NCI-H2081 treated with DMSO at 0.1 percent for 48 hours (cell line): ENCODE measurements around the gene OR10G3.
"Not testable (repeated sequence)": the region's sequence is repeated elsewhere in the genome, so short reads cannot be mapped to it uniquely, and the experiment has no call there.

Source experiments
- DNase-seq: peaks from one replicate; lab custom pipeline; 2025; lab: John Stamatoyannopoulos, UW

The OR10G3 gene, protein sequence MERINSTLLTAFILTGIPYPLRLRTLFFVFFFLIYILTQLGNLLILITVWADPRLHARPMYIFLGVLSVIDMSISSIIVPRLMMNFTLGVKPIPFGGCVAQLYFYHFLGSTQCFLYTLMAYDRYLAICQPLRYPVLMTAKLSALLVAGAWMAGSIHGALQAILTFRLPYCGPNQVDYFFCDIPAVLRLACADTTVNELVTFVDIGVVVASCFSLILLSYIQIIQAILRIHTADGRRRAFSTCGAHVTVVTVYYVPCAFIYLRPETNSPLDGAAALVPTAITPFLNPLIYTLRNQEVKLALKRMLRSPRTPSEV

DNA sequence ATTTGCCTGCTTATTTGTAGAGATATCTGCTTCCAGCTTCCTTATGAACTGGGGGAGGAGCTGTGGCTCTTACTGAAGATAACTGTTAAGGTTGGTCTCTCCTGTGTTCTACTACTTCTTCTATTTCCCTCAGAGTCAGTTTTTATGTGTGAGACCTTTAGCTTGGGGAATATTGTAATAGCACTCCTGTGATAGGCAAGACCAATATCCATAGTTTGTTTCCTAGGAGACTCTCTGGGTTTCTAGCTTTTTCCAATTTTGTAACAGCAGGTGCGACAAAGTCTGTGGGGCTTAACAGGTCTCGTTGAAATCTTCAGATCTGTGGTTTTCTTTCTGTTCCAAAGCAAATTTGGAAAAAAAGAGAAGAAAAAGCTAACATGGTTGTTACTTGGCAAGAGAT lies at the start of gene OR10G3:
TSS of gene OR10G3 (minus strand) at position 101 of the 400 bp plus-strand sequence. CDS start 9,332 bp downstream, outside the sequence.
- DNase-seq: no peak

GRCh38 chr14:21626491-21627230 lies 46.8 kb upstream of the OR10G3 start:
- no peak for DNase-seq

GRCh38 chr14:21617614-21618013 lies 37.7 kb upstream of the OR10G3 start:
- DNase-seq: no peak

DNA sequence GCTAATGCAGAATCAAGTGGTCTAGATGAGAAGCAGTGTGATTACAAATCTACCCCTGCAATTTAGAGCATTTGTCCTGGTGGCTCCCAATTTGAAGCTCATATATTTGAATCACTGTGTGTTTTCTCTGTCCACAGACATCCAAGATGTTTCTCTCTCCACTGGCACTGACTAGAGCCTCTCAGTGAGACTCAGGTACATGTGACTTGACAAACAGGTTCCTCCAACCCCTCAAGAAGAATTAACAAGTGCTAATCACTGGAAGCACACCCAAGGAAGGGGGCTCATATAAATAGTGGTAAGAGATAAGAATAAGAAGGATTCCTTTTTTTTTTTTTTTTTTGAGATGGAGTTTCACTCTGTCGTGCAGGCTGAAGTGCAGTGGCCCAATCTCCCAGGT lies 34.4 kb upstream of the OR10G3 start:
- DNase-seq: no peak

DNA sequence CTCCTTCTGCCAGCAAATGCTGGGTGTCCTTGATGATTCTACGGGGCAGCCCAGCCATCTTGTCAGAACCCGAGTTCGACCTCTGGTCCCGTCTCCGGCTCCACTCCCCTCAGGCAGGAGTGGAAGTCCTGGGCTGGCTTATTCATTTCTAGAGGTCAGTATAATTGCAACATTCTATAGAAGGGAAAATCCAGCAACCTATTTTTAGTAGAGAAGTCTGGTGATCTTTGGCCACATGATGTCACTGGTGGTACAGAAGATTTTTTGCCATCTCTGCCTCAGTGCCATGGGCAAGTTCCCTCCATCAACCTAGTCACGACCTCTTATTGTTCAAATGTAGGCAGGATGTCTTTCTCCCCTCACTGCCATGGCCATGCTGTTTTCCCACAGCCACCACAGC lies 32.4 kb upstream of the OR10G3 start:
- DNase-seq: no peak

DNA sequence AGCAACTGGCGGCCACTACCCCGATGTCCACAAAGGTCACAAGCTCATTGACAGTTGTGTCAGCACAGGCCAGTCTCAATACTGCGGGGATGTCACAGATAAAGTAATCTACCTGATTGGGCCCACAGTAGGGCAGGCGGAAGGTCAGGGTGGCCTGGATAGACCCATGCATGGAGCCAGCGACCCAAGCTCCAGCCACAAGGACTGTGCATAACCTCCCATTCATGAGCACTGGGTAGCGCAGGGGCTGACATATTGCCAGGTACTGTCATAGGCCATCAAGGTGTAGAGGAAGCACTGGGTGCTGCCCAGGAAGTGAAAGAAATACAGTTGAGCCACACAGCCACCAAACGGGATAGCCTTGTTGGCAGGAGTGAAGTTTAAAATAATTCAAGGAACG lies 22.3 kb upstream of the OR10G3 start:
- DNase-seq: not testable (repeated sequence)

- DNase-seq: no peak
These were observed 9.4 kb upstream of the OR10G3 start for GRCh38 chr14:21589317-21589716.

DNA sequence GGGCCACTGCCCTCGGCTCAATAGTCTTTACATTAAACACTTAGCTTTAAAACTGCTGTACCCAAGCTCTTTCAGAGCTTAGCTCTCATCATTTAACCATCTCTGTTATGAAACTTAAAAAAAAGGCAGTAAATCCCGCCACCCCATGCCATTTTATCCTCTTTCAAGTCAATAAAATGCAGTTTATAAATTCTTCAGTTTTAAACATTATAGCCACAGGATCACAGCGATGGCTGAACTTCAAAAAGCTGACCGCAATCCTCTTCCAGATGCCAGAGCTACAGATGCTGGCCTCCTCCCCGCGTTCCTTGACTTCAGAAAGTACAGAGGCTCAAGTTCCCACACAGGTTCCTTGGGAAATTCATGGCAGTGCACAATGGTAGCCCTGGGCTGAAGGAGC lies 4.2 kb downstream of the OR10G3 start:
- DNase-seq: no peak

- no peak for DNase-seq
These were observed 7.3 kb downstream of the OR10G3 start for GRCh38 chr14:21572604-21573003.

DNA sequence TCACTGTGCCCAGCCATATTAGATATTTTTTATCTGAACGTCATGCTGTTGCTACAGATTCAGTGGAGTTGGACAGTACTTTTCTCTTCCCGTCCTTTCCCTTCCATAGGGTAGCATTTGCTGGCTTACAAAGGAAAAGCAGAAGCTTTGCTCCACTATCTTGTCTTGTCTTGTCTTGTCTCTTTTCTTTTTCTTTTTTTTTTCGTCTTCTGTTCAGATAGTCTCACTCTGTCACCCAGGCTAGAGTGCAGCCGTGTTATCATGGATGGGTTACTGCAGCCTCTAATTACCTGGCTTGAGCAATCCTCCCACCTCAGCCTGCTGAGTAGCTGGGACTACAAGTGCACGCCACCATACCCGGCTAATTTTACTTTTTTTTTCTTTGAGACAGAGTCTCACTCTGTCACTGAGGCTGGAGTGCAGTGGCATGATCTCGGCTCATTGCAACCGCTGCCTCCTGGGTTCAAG lies 21.1 kb downstream of the OR10G3 start:
- no peak for DNase-seq

DNA sequence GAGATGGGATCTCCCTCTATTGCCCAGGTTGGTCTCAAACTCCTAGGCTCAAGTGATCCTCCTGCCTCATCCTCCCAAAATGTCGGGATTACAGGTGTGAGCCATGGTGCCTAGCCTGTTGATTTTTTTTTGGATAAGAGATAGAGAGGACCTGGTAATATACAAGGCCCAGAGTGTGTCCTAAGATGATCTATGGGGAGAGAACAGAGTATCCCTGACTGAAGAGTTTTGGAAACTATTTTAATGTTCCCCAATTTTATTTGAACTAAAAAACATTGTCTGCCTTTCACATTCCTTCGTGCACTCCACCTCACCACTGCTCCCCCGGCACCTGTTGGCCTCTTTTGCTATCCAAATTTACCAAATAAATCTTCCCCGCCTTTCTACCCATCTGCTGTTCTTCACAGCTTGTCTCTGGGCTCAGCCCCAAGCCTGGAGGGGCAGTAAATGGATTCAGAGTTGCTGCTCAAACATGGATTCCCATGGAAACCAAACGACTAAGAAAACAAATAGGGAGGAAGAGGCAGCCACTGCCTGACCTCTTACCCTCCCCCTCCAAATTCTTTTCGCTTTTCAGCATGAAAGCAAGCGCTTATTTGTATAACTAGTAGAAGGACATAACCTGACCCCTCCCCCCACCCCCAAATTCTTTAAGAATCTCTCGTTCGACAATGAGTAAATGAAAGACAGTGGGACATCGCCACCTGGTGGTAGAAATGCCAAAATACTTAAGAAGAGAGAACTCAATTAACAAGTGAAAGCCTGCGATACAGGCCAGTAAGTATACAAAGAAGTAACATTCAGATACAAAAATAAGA lies 22.6 kb downstream of the OR10G3 start:
- peak; percentile 91 for DNase-seq

GRCh38 chr14:21556378-21557083 lies 23.3 kb downstream of the OR10G3 start:
- DNase-seq: no peak

GRCh38 chr14:21553266-21553665 lies 26.6 kb downstream of the OR10G3 start:
- no peak for DNase-seq

DNA sequence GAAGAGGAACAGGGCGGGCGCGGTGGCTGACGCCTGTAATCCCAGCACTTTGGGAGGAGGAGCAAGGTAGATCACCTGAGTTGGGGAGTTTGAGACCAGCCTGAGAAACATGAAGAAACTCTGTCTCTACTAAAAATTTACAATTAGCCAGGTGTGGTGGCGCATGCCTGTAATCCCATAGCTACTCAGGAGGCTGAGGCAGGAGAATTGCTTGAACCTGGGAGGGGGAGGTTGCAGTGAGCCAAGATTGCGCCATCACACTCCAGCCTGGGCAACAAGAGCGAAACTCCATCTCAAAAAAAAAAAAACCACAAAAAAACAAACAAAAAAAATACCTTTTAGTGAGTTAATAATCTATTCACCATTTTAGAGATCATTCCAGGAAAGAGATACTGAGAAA lies 35.3 kb downstream of the OR10G3 start:
- not testable (repeated sequence) for DNase-seq

- DNase-seq: no peak
These were observed 35.9 kb downstream of the OR10G3 start for GRCh38 chr14:21543963-21544362.

DNA sequence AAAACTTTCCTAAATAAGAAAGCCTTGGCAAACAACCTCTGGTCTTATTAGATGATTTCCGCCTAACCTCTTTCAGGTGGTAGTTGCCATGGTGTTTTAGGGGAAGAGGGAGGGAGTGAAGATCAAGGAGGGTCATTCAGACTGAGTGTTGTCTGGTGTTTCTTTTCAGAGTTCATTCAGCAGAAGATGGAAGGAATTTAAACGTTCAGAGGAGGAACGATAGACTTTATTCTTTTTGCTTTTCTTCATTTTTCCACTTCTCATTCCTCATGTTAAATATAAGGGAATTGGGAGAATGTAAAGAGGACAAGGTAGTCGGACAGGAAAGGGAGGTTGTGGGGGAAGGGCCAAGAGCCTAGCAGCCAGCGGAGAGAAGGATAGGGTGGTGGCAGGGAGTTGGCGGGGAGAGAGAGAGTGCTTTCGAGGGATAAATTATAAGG lies 36.3 kb downstream of the OR10G3 start:
- DNase-seq: no peak

- no peak for DNase-seq
These were observed 38.3 kb downstream of the OR10G3 start for GRCh38 chr14:21541413-21542074.

DNA sequence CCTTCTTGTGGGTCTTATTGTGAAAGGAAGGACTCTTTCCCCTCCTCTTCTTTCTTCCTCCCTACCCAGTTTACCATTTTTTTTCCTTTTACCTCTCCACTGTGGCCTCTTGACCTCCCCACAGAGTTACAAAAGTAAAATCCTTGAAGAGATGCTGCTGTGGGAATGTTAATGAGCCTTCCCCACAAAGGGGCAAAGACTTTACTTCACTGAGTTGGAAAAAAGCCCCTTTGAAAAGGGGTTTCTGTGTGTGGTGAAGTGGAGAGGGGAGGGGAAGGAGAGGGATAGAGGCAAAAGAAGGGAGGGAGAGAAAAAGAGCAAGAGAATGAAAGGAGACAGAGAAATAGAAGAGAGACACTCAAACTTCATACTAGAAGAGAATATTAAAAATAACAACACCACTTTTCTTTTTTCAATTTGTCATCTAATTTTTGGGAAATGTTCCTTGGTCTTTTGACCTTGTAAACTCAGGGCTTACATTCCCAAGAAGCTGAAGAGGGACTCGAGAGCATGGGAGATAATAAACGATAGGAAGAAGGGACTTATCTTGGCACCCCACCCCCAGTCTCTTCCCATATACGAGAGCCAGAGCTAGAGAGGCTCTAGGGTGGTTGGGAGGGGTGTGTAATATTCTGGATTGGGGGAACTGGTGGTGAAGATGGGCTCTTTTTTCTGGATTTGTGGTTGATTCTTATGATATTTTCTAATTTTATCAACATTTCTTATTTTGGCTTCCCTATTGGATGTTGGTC lies 40.5 kb downstream of the OR10G3 start:
- DNase-seq: no peak

GRCh38 chr14:21537090-21537424 lies 42.8 kb downstream of the OR10G3 start:
- no peak for DNase-seq

DNA sequence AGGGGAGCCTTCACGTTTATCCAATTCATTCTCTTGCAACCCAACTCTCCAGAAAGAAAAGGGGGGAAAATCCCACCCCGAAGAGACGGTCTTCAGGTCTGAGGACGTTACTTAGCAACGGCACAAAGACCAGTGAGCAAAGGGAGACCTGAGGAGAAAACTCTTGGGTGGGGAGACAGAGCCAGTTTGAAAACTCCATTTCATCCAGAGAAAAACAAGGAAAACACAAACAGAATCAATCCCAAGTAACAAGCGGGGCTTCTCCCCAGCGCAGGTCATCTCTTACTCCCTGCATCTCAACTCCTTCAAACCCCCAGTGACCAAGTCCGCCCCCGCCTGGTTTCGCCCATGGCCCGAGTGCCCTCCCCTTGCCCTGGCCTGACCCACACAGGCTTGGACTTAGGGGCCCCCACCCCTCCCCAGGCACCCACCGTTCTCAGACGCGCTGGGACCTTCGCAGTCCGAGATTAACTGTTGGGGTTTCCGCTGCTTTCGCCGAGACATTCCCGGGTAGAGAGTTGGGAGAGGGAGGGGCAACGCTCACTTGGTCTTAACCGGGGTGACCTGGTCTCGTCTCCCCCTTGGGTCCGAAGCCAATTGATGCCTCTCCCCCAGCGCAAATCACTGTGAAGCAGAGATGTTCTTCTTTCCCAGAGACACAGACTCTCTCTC lies 43.3 kb downstream of the OR10G3 start:
- no peak for DNase-seq
